H9 (cell line): Measurements from ENCODE around the gene MYADM. TPM values are rescaled to one million over a fixed set of nuclear protein-coding genes. Genes with fewer than 3 reads are reported as not detected.

Source experiments
- DNase-seq: peaks from one replicate; pipeline ENCODE4 v3.0.0-alpha.2; 2017
- H2AFZ ChIP-seq: one replicate; pipeline ENCODE4 v1.6.1; 2013; ENCODE audit warnings: mild to moderate bottlenecking, low read length, control low read depth, moderate library complexity
- H2AK5ac ChIP-seq: 2 replicates; pipeline ENCODE4 v1.6.1; 2013; ENCODE audit warnings: low read length, control low read depth, mixed read lengths; ENCODE audit not compliant: insufficient read length
- H2BK120ac ChIP-seq: one replicate; pipeline ENCODE4 v1.6.1; 2013; ENCODE audit warnings: low read depth, mild to moderate bottlenecking, low read length, control low read depth, inconsistent platforms; ENCODE audit not compliant: poor library complexity, severe bottlenecking
- H2BK12ac ChIP-seq: 2 replicates; pipeline ENCODE4 v1.6.1; 2013; ENCODE audit warnings: low read length, control low read depth, mixed read lengths, low read depth; ENCODE audit not compliant: insufficient read length
- H2BK15ac ChIP-seq: 2 replicates; pipeline ENCODE4 v1.6.1; 2013; ENCODE audit warnings: low read depth, low read length, control low read depth
- H2BK20ac ChIP-seq: one replicate; pipeline ENCODE4 v1.6.1; 2013; ENCODE audit warnings: low read depth, mild to moderate bottlenecking, low read length, control low read depth, inconsistent platforms; ENCODE audit not compliant: poor library complexity, severe bottlenecking
- H2BK5ac ChIP-seq: 2 replicates; pipeline ENCODE4 v1.6.1; 2013; ENCODE audit warnings: low read length, control low read depth, mixed read lengths; ENCODE audit not compliant: insufficient read length
- H3K14ac ChIP-seq: 2 replicates; pipeline ENCODE4 v1.6.1; 2013; ENCODE audit warnings: low read length, control low read depth; ENCODE audit not compliant: insufficient read depth
- H3K18ac ChIP-seq: 2 replicates; pipeline ENCODE4 v1.6.1; 2013; ENCODE audit warnings: low read depth, mild to moderate bottlenecking, mixed read lengths, low read length, control low read depth; ENCODE audit not compliant: insufficient read length
- H3K23ac ChIP-seq: 2 replicates; pipeline ENCODE4 v1.6.1; 2013; ENCODE audit warnings: low read length, control low read depth, mixed read lengths, low read depth; ENCODE audit not compliant: insufficient read length
- H3K23me2 ChIP-seq: 2 replicates; pipeline ENCODE4 v1.6.1; 2013; ENCODE audit warnings: low read depth, mild to moderate bottlenecking, mixed read lengths, low read length, control low read depth; ENCODE audit not compliant: insufficient read length, poor library complexity, severe bottlenecking
- H3K27ac ChIP-seq: 2 replicates; pipeline ENCODE4 v1.5.1; 2013; ENCODE audit warnings: low read length, control low read depth, mixed read lengths, low read depth; ENCODE audit not compliant: insufficient read length
- H3K27me3 ChIP-seq: 2 replicates; pipeline ENCODE4 v1.6.1; 2013; ENCODE audit warnings: low read length, control low read depth, inconsistent platforms; ENCODE audit not compliant: insufficient read depth
- H3K4ac ChIP-seq: 2 replicates; pipeline ENCODE4 v1.6.1; 2013; ENCODE audit warnings: low read depth, mild to moderate bottlenecking, control low read depth, inconsistent platforms, low read length, moderate library complexity
- H3K4me1 ChIP-seq: 2 replicates; pipeline ENCODE4 v1.6.1; 2013; ENCODE audit warnings: low read length, control low read depth, inconsistent platforms; ENCODE audit not compliant: insufficient read depth
- H3K4me2 ChIP-seq: 2 replicates; pipeline ENCODE4 v1.6.1; 2013; ENCODE audit warnings: low read length, control low read depth, mixed read lengths; ENCODE audit not compliant: insufficient read length, insufficient read depth
- H3K56ac ChIP-seq: 2 replicates; pipeline ENCODE4 v1.6.1; 2013; ENCODE audit warnings: low read depth, mild to moderate bottlenecking, mixed read lengths, low read length, control low read depth; ENCODE audit not compliant: insufficient read length
- H3K79me1 ChIP-seq: 2 replicates; pipeline ENCODE4 v1.6.1; 2013; ENCODE audit warnings: low read depth, mild to moderate bottlenecking, moderate library complexity, low read length, control low read depth, inconsistent platforms; ENCODE audit not compliant: insufficient read depth, poor library complexity, severe bottlenecking
- H3K79me2 ChIP-seq: 2 replicates; pipeline ENCODE4 v1.6.1; 2013; ENCODE audit warnings: low read length, control low read depth, inconsistent platforms; ENCODE audit not compliant: insufficient read depth
- H3K9ac ChIP-seq: 2 replicates; pipeline ENCODE4 v1.6.1; 2013; ENCODE audit warnings: low read length, control low read depth, mixed read lengths; ENCODE audit not compliant: insufficient read length; ENCODE audit errors: extremely low read depth
- H3K9me3 ChIP-seq: one replicate; pipeline ENCODE4 v1.6.1; 2013; ENCODE audit warnings: low read depth, low read length, inconsistent platforms; ENCODE audit not compliant: control insufficient read depth
- H3T11ph ChIP-seq: one replicate; pipeline ENCODE4 v1.6.1; 2013; ENCODE audit warnings: mild to moderate bottlenecking, low read length, control low read depth, inconsistent platforms
- H4K20me1 ChIP-seq: one replicate; pipeline ENCODE4 v1.6.1; 2013; ENCODE audit not compliant: control insufficient read depth, insufficient read length, insufficient read depth
- H4K5ac ChIP-seq: 2 replicates; pipeline ENCODE4 v1.6.1; 2013; ENCODE audit warnings: low read depth, mild to moderate bottlenecking, mixed read lengths, low read length, control low read depth; ENCODE audit not compliant: insufficient read length
- H4K8ac ChIP-seq: replicated peaks from 2 replicates; pipeline ENCODE4 v1.6.1; 2013; ENCODE audit warnings: low read length, control low read depth, mixed read lengths, low read depth; ENCODE audit not compliant: insufficient read length
- H4K91ac ChIP-seq: 2 replicates; pipeline ENCODE4 v1.6.1; 2013; ENCODE audit warnings: low read depth, mild to moderate bottlenecking, moderate library complexity, mixed read lengths, low read length, control low read depth; ENCODE audit not compliant: insufficient read length
- H3K27ac Mint-ChIP-seq, 3 experiments: 2 replicates in 2 of 3; 3 replicates in 1 of 3; pipeline ENCODE4 v1.8.0; 2020 to 2021; ENCODE audit warnings: mixed read lengths in 3 of 3, mild to moderate bottlenecking in 1 of 3, moderate library complexity in 1 of 3
- H3K27me3 Mint-ChIP-seq: 2 replicates; pipeline ENCODE4 v1.8.0; 2021; ENCODE audit warnings: low read depth, mild to moderate bottlenecking, moderate library complexity, mixed read lengths
- H3K36me3 Mint-ChIP-seq, 3 experiments: 2 replicates in 2 of 3; 3 replicates in 1 of 3; pipeline ENCODE4 v1.8.0; 2020 to 2021; ENCODE audit warnings: low read depth in 3 of 3, mixed read lengths in 3 of 3; ENCODE audit not compliant: insufficient read depth in 1 of 3
- H3K4me1 Mint-ChIP-seq, 2 experiments: 2 replicates each; pipeline ENCODE4 v1.8.0; 2020; ENCODE audit warnings: mixed read lengths in 2 of 2
- H3K4me3 Mint-ChIP-seq, 2 experiments: 2 replicates in 1 of 2; 3 replicates in 1 of 2; pipeline ENCODE4 v1.8.0; 2020 to 2021; ENCODE audit warnings: mild to moderate bottlenecking in 2 of 2, mixed read lengths in 2 of 2, moderate library complexity in 1 of 2
- H3K9me3 Mint-ChIP-seq, 2 experiments: 2 replicates in 1 of 2; 3 replicates in 1 of 2; pipeline ENCODE4 v1.8.0; 2020; ENCODE audit warnings: mild to moderate bottlenecking in 2 of 2, mixed read lengths in 2 of 2, moderate library complexity in 1 of 2
- CTCF ChIP-seq: fragments of 200-600 bp; sonication (generic); conservative IDR thresholded peaks from 3 replicates; pipeline ENCODE4 v1.8.0; 2021; ENCODE audit warnings: antibody characterized with exemption, mild to moderate bottlenecking
- WGBS: extraction: QIAGEN DNeasy Blood & Tissue Kit; methylation state at CpG from one replicate; pipeline ENCODE4 v1.1.7; 2013; ENCODE audit warnings: missing lambda C conversion rate, low lambda C conversion rate, mixed read lengths; ENCODE audit not compliant: insufficient read length; ENCODE audit errors: extremely low coverage; 5-methylcytosine and 5-hydroxymethylcytosine counted together
- total RNA-seq: library from RNA; stranded (reverse); gene quantifications from 2 replicates; pipeline ENCODE4 v1.2.1, GENCODE V29; 2021

The MYADM gene
- total RNA-seq, 1 experiment from 2014 or later = 116 TPM

GRCh38 chr19:53883741-53884140 lies 16.1 kb downstream of the MYADM start:
- Histone ChIP-seq H3K79me2 (no peaks in the 10 kb centered on the region), H3K23me2 (peaks cover 36% of the 10 kb centered on the region), H3K27ac (no peak overlapping the region), H2BK15ac (no peak overlapping the region), H3K56ac (no peak overlapping the region), H3K18ac (no peak overlapping the region), H2BK20ac (no peak overlapping the region), H3K4me2 (peak overlapping the region; percentile 81), H3T11ph (no peak overlapping the region), H3K9me3 (no peaks in the 10 kb centered on the region), H2BK5ac (no peak overlapping the region), H2AFZ (no peak overlapping the region), H3K27me3 (no peaks in the 10 kb centered on the region), H3K4ac (no peak overlapping the region), H4K20me1 (no peaks in the 10 kb centered on the region), H2BK120ac (no peak overlapping the region), H4K5ac (no peak overlapping the region), H3K23ac (no peak overlapping the region), H3K9ac (no peak overlapping the region), H4K91ac (no peak overlapping the region), H4K8ac (no peak overlapping the region), H2AK5ac (no peak overlapping the region), H3K14ac (0 out of 2 replicates have a peak overlapping the region, but pooled peaks have one; percentile 32), H2BK12ac (no peak overlapping the region), H3K4me1 (no peaks in the 10 kb centered on the region; the same call in 1 of the 2 replicates), H3K79me1 (no peaks in the 10 kb centered on the region)
- Mint-ChIP-seq H3K4me1 (peaks cover 16 to 19% of the 10 kb centered on the region in 2 experiments), H3K27ac (peak overlapping the region in 1 of 3 experiments; percentile 0; a peak in 1 of 7 replicates), H3K36me3 (no peaks in the 10 kb centered on the region; a peak in 2 of 7 replicates), H3K4me3 (peak overlapping the region; percentile 33 to 79), H3K27me3 (peaks cover 23% of the 10 kb centered on the region), H3K9me3 (no peaks in the 10 kb centered on the region)
- no CpG with 5 or more reads among the region's 11 CpGs for WGBS
- TF ChIP-seq CTCF = no peak
- no peak for DNase-seq
